Neural crest cell (in vitro differentiated cells): ENCODE measurements around the gene IPO11. TPM values are rescaled to one million over a fixed set of nuclear protein-coding genes. Genes with fewer than 3 reads are reported as not detected.
"Not testable (repeated sequence)": the region's sequence is repeated elsewhere in the genome, so short reads cannot be mapped to it uniquely, and the experiment has no call there.

ENCODE experiments used
- DNase-seq: peaks from one replicate; pipeline ENCODE4 v3.0.0; 2021; ENCODE audit warnings: low read depth, mixed read lengths, low spot score
- H3K27ac Mint-ChIP-seq: one replicate; pipeline ENCODE4 v1.8.0; 2021; ENCODE audit warnings: mild to moderate bottlenecking, mixed read lengths; ENCODE audit not compliant: unreplicated experiment
- H3K27me3 Mint-ChIP-seq: 2 replicates; pipeline ENCODE4 v1.8.0; 2021; ENCODE audit warnings: low read depth, mild to moderate bottlenecking, mixed read lengths
- H3K36me3 Mint-ChIP-seq: 2 replicates; pipeline ENCODE4 v1.8.0; 2021; ENCODE audit warnings: low read depth, mild to moderate bottlenecking, mixed read lengths
- H3K4me1 Mint-ChIP-seq: 2 replicates; pipeline ENCODE4 v1.8.0; 2021; ENCODE audit warnings: mixed read lengths
- H3K4me3 Mint-ChIP-seq: one replicate; pipeline ENCODE4 v1.8.0; 2021; ENCODE audit warnings: mild to moderate bottlenecking, mixed read lengths
- H3K9me3 Mint-ChIP-seq: 2 replicates; pipeline ENCODE4 v1.8.0; 2021; ENCODE audit warnings: mixed read lengths
- CTCF ChIP-seq: fragments of 200-600 bp; sonication (generic); conservative IDR thresholded peaks from 2 replicates; pipeline ENCODE4 v1.5.0; 2021; ENCODE audit warnings: antibody characterized with exemption, mild to moderate bottlenecking
- total RNA-seq: library from RNA; stranded (reverse); gene quantifications from 2 replicates; pipeline ENCODE4 v1.2.1, GENCODE V29; 2021

Gene IPO11
- total RNA-seq, 1 donor from 2014 or later = 48.2 TPM

GRCh38 chr5:62653001-62653863, 240.7 kb downstream of the IPO11 start:
- Mint-ChIP-seq H3K4me3 (no peak overlapping the region), H3K27me3 (no peaks in the 10 kb centered on the region)

DNA sequence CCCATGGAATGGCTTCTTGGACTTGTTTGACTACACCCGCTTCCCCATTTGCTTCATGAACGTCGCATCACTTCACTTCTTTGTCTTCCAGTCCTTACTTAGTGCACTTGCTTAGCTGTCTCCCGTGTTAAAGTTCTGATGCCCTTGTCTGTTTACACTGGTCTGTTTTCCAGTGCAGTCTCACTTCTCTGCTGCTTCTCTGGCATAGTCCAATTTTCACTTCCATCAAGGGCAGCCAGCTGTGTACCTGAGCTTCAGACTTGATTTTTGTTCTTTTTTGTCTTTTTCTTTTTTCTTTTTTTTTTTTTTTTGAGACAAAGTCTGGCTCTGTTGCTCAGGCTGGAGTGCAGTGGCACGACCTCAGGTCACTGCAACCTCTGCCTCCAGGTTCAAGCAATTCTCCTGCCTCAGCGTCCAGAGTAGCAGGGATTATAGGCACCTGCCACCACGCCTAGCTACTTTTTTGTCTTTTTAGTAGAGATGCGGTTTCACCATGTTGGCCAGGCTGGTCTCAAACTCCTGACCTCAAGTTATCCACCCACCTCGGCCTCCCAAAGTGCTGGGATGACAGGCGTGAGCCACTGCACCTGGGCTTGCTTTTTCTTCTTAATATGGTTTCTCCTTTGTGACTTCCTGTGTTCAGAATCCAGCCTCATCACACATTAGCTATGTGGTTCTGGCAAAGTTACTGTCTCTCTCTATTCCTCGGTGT, 241.5 kb downstream of the IPO11 start:
- peaks cover 7% of the 10 kb centered on the region for H3K9me3 Mint-ChIP-seq
- peaks cover 10% of the 10 kb centered on the region for H3K4me1 Mint-ChIP-seq
- no peak for DNase-seq
- no peaks in the 10 kb centered on the region for H3K27me3 Mint-ChIP-seq
- TF ChIP-seq CTCF = no peak
- H3K36me3 Mint-ChIP-seq = peaks cover 6% of the 10 kb centered on the region
- no peak overlapping the region for H3K27ac Mint-ChIP-seq
- no peak overlapping the region for H3K4me3 Mint-ChIP-seq

More at GRCh38 chr5:62653001-62653863, 240.7 kb downstream of the IPO11 start:
- Mint-ChIP-seq H3K9me3 (peaks cover 7% of the 10 kb centered on the region), H3K4me1 (peaks cover 13% of the 10 kb centered on the region), H3K27ac (no peak overlapping the region), H3K36me3 (peaks cover 6% of the 10 kb centered on the region)
- no peak for TF ChIP-seq CTCF
- no peak for DNase-seq

GRCh38 chr5:62657772-62658171, 245.2 kb downstream of the IPO11 start:
- not testable (repeated sequence) for DNase-seq, H3K4me3 Mint-ChIP-seq, H3K4me1 Mint-ChIP-seq, H3K36me3 Mint-ChIP-seq, H3K27ac Mint-ChIP-seq, H3K27me3 Mint-ChIP-seq, H3K9me3 Mint-ChIP-seq

GRCh38 chr5:62661126-62661525, 248.6 kb downstream of the IPO11 start:
- Mint-ChIP-seq H3K27ac (no peak overlapping the region), H3K4me1 (no peaks in the 10 kb centered on the region), H3K9me3 (peaks cover 3% of the 10 kb centered on the region), H3K27me3 (no peaks in the 10 kb centered on the region), H3K36me3 (peaks cover 3% of the 10 kb centered on the region), H3K4me3 (no peak overlapping the region)
- no peak for TF ChIP-seq CTCF
- no peak for DNase-seq

- no peak for DNase-seq
- H3K36me3 Mint-ChIP-seq = peaks cover 3% of the 10 kb centered on the region
- H3K27me3 Mint-ChIP-seq = no peaks in the 10 kb centered on the region
- peaks cover 3% of the 10 kb centered on the region for H3K9me3 Mint-ChIP-seq
- H3K4me3 Mint-ChIP-seq = no peak overlapping the region
- no peaks in the 10 kb centered on the region for H3K4me1 Mint-ChIP-seq
- no peak for TF ChIP-seq CTCF
- H3K27ac Mint-ChIP-seq = no peak overlapping the region
Observed at GRCh38 chr5:62662521-62662920, 250.0 kb downstream of the IPO11 start.

- DNase-seq = no peak
- H3K27ac Mint-ChIP-seq = no peak overlapping the region
- no peak overlapping the region for H3K4me3 Mint-ChIP-seq
- no peaks in the 10 kb centered on the region for H3K4me1 Mint-ChIP-seq
- no peak for TF ChIP-seq CTCF
- H3K36me3 Mint-ChIP-seq = no peaks in the 10 kb centered on the region
- H3K9me3 Mint-ChIP-seq = peaks cover 4% of the 10 kb centered on the region
- H3K27me3 Mint-ChIP-seq = no peaks in the 10 kb centered on the region
Observed at GRCh38 chr5:62671479-62671878, 258.9 kb downstream of the IPO11 start.

- not testable (repeated sequence) for H3K27ac Mint-ChIP-seq, DNase-seq, H3K36me3 Mint-ChIP-seq, H3K27me3 Mint-ChIP-seq, H3K4me3 Mint-ChIP-seq, H3K4me1 Mint-ChIP-seq
- H3K9me3 Mint-ChIP-seq = peaks cover 12% of the 10 kb centered on the region
Observed at GRCh38 chr5:62676596-62676995, 264.0 kb downstream of the IPO11 start.
